K562 (cell line): Measurements from ENCODE around the gene HTR1A. TPM values are rescaled to one million over a fixed set of nuclear protein-coding genes. Genes with fewer than 3 reads are reported as not detected.

Source experiments
- CCNT2 ChIP-seq: IDR thresholded peaks from 2 replicates; pipeline ENCODE4 v1.6.1; 2011; ENCODE audit warnings: borderline replicate concordance, low read depth, mild to moderate bottlenecking, moderate library complexity, mixed read lengths, low read length; ENCODE audit not compliant: insufficient read length; ENCODE audit errors: extremely low read depth
- FOXP1 ChIP-seq: sonication (generic); formaldehyde crosslinking; IDR thresholded peaks from 2 replicates; pipeline ENCODE4 v1.8.0; 2022; ENCODE audit warnings: mild to moderate bottlenecking, missing genetic modification reagents
- KLF16 ChIP-seq: IDR thresholded peaks from 2 replicates; pipeline ENCODE4 v1.6.1; 2016; ENCODE audit warnings: antibody characterized with exemption
- NELFE ChIP-seq: IDR thresholded peaks from 2 replicates; pipeline ENCODE4 v1.6.1; 2011; ENCODE audit warnings: mild to moderate bottlenecking; ENCODE audit not compliant: insufficient read depth, insufficient read length
- PCBP2 ChIP-seq: fragments of 200-400 bp; formaldehyde crosslinking; IDR thresholded peaks from 2 replicates; pipeline ENCODE4 v1.6.1; 2018; ENCODE audit warnings: low read length, low read depth, mild to moderate bottlenecking, moderate library complexity; ENCODE audit not compliant: poor library complexity, severe bottlenecking
- TAF7 ChIP-seq: fragments of 450-650 bp; IDR thresholded peaks from 2 replicates; pipeline ENCODE4 v1.6.1; 2016; ENCODE audit warnings: missing genetic modification characterization, missing compliant biosample characterization
- YBX1 ChIP-seq: fragments of 450-650 bp; IDR thresholded peaks from 2 replicates; pipeline ENCODE4 v1.7.1; 2016; ENCODE audit warnings: mild to moderate bottlenecking
- ZNF146 ChIP-seq: IDR thresholded peaks from one replicate; pipeline ENCODE4 v1.6.1; 2018; ENCODE audit warnings: missing compliant biosample characterization; ENCODE audit not compliant: unreplicated experiment
- ZNF584 ChIP-seq: fragments of 200-800 bp; sonication (Bioruptor generic); IDR thresholded peaks from 2 replicates; pipeline ENCODE4 v1.6.1; 2016; ENCODE audit warnings: low read depth, mild to moderate bottlenecking, missing genetic modification characterization, missing compliant biosample characterization
- polyA plus RNA-seq, 8 experiments: library from polyadenylated mRNA; depleted of rRNA in 4 of 8; stranded (reverse) in 5 of 8; unstranded in 3 of 8; fragments of >200 nt; fragmentation: Nextera tagmentation in 2 of 8; fragmentation: Illumina TruSeq in 1 of 8; extraction: Ambion mirVana in 2 of 8; extraction: Trizol in 1 of 8; gene quantifications; 2 replicates each; pipeline versions ENCODE4 v1.2.1 to v1.2.3, GENCODE V29; 2011 to 2014; ENCODE audit warnings: inconsistent platforms in 1 of 8, missing spikeins in 1 of 8
- total RNA-seq, 7 experiments: library from RNA; depleted of rRNA in 6 of 7; stranded (reverse); fragments of >200 nt in 6 of 7; fragmentation: Illumina TruSeq in 2 of 7; extraction: Trizol in 2 of 7; gene quantifications; 2 replicates each; pipeline versions ENCODE4 v1.2.1 to v1.2.3, GENCODE V29; 2011 to 2021; ENCODE audit warnings: low replicate concordance in 1 of 7
- TF ChIP-seq, protein P1 (sequence below), 2 experiments: fragments of 450-650 bp; formaldehyde crosslinking in 1 of 2; IDR thresholded peaks; 2 replicates each; pipeline versions ENCODE4 v1.4.0 to v1.6.1; 2014 to 2020; ENCODE audit warnings: mild to moderate bottlenecking in 2 of 2, borderline replicate concordance in 1 of 2, low read depth in 1 of 2
- TF ChIP-seq, protein P2 (sequence below): fragments of 450-650 bp; IDR thresholded peaks from 2 replicates; pipeline ENCODE4 v1.6.1; 2018; ENCODE audit not compliant: partially characterized antibody
- TF ChIP-seq, protein P3 (sequence below): sonication (generic); formaldehyde crosslinking; IDR thresholded peaks from 2 replicates; pipeline ENCODE4 v1.8.1; 2022; ENCODE audit warnings: missing genetic modification reagents

Gene HTR1A
- total and polyA plus RNA-seq, 9 of the 15 experiments (the other 6 are each of a cell fraction or from before 2014, with no cell fraction given) = not detected

DNA sequence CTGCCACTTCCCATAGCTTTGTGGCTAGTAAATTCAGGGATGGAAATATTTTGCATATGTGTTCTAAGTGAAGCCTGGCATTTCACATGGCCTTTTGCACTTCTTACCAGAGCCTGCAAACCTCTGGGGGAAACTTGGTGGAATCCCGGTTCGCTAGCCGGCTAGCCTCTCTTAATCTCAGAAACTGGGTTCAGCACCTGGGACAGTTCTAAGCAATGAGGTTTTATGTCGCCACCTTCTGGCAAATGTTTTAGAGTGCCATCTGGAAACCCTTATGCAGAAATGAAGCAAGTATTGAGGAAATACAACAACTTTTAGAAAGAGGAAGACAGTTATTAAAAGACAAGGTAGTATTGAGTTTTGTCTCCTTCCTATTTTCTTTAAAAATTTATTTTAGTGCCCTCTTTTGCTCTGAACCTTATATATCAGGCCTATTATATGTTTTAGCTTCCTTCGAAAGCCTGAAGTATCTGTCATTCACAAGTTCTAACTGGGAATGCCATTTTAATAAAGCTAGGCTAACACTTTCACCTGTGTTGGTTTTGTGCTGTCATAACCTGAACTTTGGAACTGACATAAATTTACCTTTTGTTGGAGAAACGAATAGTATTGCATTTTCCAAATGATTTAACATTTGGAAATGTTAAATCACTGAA lies 963 bp upstream of the HTR1A start (continued):
- TF ChIP-seq, protein P1, sequence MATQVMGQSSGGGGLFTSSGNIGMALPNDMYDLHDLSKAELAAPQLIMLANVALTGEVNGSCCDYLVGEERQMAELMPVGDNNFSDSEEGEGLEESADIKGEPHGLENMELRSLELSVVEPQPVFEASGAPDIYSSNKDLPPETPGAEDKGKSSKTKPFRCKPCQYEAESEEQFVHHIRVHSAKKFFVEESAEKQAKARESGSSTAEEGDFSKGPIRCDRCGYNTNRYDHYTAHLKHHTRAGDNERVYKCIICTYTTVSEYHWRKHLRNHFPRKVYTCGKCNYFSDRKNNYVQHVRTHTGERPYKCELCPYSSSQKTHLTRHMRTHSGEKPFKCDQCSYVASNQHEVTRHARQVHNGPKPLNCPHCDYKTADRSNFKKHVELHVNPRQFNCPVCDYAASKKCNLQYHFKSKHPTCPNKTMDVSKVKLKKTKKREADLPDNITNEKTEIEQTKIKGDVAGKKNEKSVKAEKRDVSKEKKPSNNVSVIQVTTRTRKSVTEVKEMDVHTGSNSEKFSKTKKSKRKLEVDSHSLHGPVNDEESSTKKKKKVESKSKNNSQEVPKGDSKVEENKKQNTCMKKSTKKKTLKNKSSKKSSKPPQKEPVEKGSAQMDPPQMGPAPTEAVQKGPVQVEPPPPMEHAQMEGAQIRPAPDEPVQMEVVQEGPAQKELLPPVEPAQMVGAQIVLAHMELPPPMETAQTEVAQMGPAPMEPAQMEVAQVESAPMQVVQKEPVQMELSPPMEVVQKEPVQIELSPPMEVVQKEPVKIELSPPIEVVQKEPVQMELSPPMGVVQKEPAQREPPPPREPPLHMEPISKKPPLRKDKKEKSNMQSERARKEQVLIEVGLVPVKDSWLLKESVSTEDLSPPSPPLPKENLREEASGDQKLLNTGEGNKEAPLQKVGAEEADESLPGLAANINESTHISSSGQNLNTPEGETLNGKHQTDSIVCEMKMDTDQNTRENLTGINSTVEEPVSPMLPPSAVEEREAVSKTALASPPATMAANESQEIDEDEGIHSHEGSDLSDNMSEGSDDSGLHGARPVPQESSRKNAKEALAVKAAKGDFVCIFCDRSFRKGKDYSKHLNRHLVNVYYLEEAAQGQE (IDR thresholded peaks at IDR 0.05; ENCODE audit: borderline replicate concordance) = peak; percentile 99
- TF ChIP-seq, protein P1 (CRISPR knock-in tag; IDR thresholded peaks at IDR 0.05; ENCODE audit: low read depth) = peak; percentile 97
- TF ChIP-seq, protein P2, sequence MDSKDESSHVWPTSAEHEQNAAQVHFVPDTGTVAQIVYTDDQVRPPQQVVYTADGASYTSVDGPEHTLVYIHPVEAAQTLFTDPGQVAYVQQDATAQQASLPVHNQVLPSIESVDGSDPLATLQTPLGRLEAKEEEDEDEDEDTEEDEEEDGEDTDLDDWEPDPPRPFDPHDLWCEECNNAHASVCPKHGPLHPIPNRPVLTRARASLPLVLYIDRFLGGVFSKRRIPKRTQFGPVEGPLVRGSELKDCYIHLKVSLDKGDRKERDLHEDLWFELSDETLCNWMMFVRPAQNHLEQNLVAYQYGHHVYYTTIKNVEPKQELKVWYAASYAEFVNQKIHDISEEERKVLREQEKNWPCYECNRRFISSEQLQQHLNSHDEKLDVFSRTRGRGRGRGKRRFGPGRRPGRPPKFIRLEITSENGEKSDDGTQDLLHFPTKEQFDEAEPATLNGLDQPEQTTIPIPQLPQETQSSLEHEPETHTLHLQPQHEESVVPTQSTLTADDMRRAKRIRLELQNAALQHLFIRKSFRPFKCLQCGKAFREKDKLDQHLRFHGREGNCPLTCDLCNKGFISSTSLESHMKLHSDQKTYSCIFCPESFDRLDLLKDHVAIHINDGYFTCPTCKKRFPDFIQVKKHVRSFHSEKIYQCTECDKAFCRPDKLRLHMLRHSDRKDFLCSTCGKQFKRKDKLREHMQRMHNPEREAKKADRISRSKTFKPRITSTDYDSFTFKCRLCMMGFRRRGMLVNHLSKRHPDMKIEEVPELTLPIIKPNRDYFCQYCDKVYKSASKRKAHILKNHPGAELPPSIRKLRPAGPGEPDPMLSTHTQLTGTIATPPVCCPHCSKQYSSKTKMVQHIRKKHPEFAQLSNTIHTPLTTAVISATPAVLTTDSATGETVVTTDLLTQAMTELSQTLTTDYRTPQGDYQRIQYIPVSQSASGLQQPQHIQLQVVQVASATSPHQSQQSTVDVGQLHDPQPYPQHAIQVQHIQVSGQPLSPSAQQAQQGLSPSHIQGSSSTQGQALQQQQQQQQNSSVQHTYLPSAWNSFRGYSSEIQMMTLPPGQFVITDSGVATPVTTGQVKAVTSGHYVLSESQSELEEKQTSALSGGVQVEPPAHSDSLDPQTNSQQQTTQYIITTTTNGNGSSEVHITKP = no peak
- TF ChIP-seq KLF16 (peak; percentile 41; the same call in 1 of the 2 replicates), PCBP2 (no peak), ZNF584 (CRISPR knock-in tag) (no peak), TAF7 (tag) (no peak), ZNF146 (CRISPR knock-in tag) (no peak), YBX1 (no peak), CCNT2 (no peak), NELFE (no peak), FOXP1 (CRISPR knock-in tag) (no peak)
- TF ChIP-seq, protein P3, sequence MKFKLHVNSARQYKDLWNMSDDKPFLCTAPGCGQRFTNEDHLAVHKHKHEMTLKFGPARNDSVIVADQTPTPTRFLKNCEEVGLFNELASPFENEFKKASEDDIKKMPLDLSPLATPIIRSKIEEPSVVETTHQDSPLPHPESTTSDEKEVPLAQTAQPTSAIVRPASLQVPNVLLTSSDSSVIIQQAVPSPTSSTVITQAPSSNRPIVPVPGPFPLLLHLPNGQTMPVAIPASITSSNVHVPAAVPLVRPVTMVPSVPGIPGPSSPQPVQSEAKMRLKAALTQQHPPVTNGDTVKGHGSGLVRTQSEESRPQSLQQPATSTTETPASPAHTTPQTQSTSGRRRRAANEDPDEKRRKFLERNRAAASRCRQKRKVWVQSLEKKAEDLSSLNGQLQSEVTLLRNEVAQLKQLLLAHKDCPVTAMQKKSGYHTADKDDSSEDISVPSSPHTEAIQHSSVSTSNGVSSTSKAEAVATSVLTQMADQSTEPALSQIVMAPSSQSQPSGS (CRISPR knock-in tag) = no peak
- TF ChIP-seq, all 486 proteins: peak for 15
